Measurements from ENCODE around the gene ATOH8. TPM values are rescaled to one million over a fixed set of nuclear protein-coding genes. Genes with fewer than 3 reads are reported as not detected.

ATOH8 gene
- total RNA-seq, 1 donor from 2014 or later = 2.2 TPM

DNA sequence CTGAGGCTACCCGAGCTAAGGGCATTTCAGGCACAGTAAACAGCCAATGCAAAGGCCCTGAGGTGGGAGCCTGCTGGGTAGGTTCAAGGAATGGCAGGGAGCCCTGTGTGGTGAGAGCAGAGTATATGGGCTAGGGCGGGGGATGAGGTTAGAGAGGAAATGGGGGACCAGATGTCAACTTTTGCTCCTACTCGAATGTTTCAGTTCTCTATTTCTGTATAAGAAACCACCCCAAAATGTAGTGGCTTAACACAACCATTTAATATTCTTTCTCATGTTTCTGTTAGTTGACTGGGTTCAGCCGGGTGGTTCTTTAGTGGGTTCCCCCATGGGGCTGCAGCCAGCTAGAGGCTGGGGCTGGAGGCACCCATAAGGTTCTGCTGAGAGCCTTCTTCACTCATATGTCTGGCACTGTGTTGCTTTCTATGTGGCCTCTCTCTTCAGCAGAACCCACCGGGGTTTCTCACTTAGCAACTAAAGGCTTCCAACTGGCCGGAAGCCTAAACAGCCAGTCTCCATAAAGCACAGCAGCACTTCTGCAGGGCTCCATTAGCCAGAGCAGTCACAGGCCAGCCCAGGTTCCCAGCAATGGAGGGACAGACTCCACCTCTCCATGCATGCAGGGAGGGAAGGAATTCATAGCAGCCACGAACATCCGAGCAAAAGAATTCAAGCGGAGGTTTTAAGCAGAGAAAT is 5.6 kb upstream of the ATOH8 start:
- TF ChIP-seq, protein P1, sequence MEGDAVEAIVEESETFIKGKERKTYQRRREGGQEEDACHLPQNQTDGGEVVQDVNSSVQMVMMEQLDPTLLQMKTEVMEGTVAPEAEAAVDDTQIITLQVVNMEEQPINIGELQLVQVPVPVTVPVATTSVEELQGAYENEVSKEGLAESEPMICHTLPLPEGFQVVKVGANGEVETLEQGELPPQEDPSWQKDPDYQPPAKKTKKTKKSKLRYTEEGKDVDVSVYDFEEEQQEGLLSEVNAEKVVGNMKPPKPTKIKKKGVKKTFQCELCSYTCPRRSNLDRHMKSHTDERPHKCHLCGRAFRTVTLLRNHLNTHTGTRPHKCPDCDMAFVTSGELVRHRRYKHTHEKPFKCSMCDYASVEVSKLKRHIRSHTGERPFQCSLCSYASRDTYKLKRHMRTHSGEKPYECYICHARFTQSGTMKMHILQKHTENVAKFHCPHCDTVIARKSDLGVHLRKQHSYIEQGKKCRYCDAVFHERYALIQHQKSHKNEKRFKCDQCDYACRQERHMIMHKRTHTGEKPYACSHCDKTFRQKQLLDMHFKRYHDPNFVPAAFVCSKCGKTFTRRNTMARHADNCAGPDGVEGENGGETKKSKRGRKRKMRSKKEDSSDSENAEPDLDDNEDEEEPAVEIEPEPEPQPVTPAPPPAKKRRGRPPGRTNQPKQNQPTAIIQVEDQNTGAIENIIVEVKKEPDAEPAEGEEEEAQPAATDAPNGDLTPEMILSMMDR (IDR thresholded peaks at IDR 0.05) = no peak
- no peaks in the 10 kb centered on the region for H3K9me3 Mint-ChIP-seq (ENCODE audit: low read depth)
- H3K4me1 Mint-ChIP-seq (ENCODE audit: low read depth) = peaks cover 56% of the 10 kb centered on the region
- peaks cover 15% of the 10 kb centered on the region for H3K27me3 Mint-ChIP-seq (ENCODE audit: low read depth)
- H3K4me3 Mint-ChIP-seq (ENCODE audit: unreplicated experiment) = no peak overlapping the region
- no peaks in the 10 kb centered on the region for H3K36me3 Mint-ChIP-seq (ENCODE audit: low read depth)
- H3K27ac Mint-ChIP-seq (ENCODE audit: unreplicated experiment) = no peak overlapping the region
- peak; percentile 13 for DNase-seq (ENCODE audit: low spot score)

- DNase-seq (ENCODE audit: low spot score) = no peak
- Mint-ChIP-seq H3K4me3 (ENCODE audit: unreplicated experiment) (no peak overlapping the region), H3K27me3 (ENCODE audit: low read depth) (peaks cover 15% of the 10 kb centered on the region), H3K4me1 (ENCODE audit: low read depth) (peaks cover 46% of the 10 kb centered on the region), H3K36me3 (ENCODE audit: low read depth) (no peaks in the 10 kb centered on the region), H3K9me3 (ENCODE audit: low read depth) (no peaks in the 10 kb centered on the region), H3K27ac (ENCODE audit: unreplicated experiment) (no peak overlapping the region)
- TF ChIP-seq, protein P1 (IDR thresholded peaks at IDR 0.05) = no peak
Measured at GRCh38 chr2:85748985-85749875, 4.6 kb upstream of the ATOH8 start.

GRCh38 chr2:85750587-85751575 is 2.9 kb upstream of the ATOH8 start:
- no peak overlapping the region for H3K27ac Mint-ChIP-seq (ENCODE audit: unreplicated experiment)
- H3K36me3 Mint-ChIP-seq (ENCODE audit: low read depth) = no peaks in the 10 kb centered on the region
- no peak for DNase-seq (ENCODE audit: low spot score)
- peaks cover 42% of the 10 kb centered on the region for H3K4me1 Mint-ChIP-seq (ENCODE audit: low read depth)
- peaks cover 24% of the 10 kb centered on the region for H3K27me3 Mint-ChIP-seq (ENCODE audit: low read depth)
- no peak overlapping the region for H3K4me3 Mint-ChIP-seq (ENCODE audit: unreplicated experiment)
- H3K9me3 Mint-ChIP-seq (ENCODE audit: low read depth) = no peaks in the 10 kb centered on the region
- TF ChIP-seq, protein P1 (IDR thresholded peaks at IDR 0.05) = peak; percentile 91

DNA sequence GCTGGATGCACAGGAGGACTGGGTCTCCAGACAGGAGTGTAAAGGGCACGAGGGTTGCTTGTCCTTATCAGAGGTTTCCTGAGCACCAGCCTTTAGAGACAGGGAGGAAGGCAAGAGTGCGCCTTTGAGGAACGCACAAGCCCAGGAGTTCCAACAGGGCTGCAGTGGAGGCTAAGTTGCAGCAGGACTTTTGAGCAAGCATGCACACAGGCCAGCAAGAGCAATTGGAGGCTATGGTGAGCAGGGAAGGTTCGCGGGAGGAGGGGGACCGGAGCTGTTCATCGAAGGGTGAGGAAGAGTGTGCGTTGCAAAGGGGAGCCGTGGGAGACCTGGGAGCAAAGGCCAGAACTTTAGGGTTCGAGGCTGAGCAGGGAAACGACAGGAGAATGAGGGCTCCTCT is 2.2 kb upstream of the ATOH8 start:
- H3K4me1 Mint-ChIP-seq (ENCODE audit: low read depth) = peaks cover 40% of the 10 kb centered on the region
- H3K27me3 Mint-ChIP-seq (ENCODE audit: low read depth) = peaks cover 21% of the 10 kb centered on the region
- H3K4me3 Mint-ChIP-seq (ENCODE audit: unreplicated experiment) = no peak overlapping the region
- TF ChIP-seq, protein P1 (IDR thresholded peaks at IDR 0.05) = no peak
- no peaks in the 10 kb centered on the region for H3K36me3 Mint-ChIP-seq (ENCODE audit: low read depth)
- no peaks in the 10 kb centered on the region for H3K9me3 Mint-ChIP-seq (ENCODE audit: low read depth)
- no peak overlapping the region for H3K27ac Mint-ChIP-seq (ENCODE audit: unreplicated experiment)
- DNase-seq (ENCODE audit: low spot score) = no peak

Measured in chondrocyte (in vitro differentiated cells).